SJCRH30 (cell line): ENCODE measurements around the gene MARVELD1. TPM values are rescaled to one million over a fixed set of nuclear protein-coding genes. Genes with fewer than 3 reads are reported as not detected.
"Not testable (repeated sequence)": the region's sequence is repeated elsewhere in the genome, so short reads cannot be mapped to it uniquely, and the experiment has no call there.

Experiments used
- DNase-seq, 2 experiments: peaks; one replicate each; pipeline ENCODE4 v3.0.0-alpha.2; 2015 to 2020
- H3K27ac ChIP-seq: fragments of 250-450 bp; sonication (Bioruptor Pico); 2 replicates; pipeline ENCODE4 v1.5.1; 2020; ENCODE audit warnings: mild to moderate bottlenecking, moderate library complexity
- H3K27me3 ChIP-seq: fragments of 250-450 bp; sonication (Bioruptor Pico); 2 replicates; pipeline ENCODE4 v1.5.1; 2020; ENCODE audit warnings: mild to moderate bottlenecking, moderate library complexity
- H3K36me3 ChIP-seq: fragments of 250-450 bp; sonication (Bioruptor Pico); 2 replicates; pipeline ENCODE4 v1.5.1; 2020; ENCODE audit warnings: mild to moderate bottlenecking, moderate library complexity
- H3K4me1 ChIP-seq: fragments of 250-450 bp; sonication (Bioruptor Pico); 2 replicates; pipeline ENCODE4 v1.5.1; 2020; ENCODE audit warnings: mild to moderate bottlenecking, moderate library complexity
- H3K4me3 ChIP-seq: fragments of 250-450 bp; sonication (Bioruptor Pico); 2 replicates; pipeline ENCODE4 v1.5.1; 2020; ENCODE audit warnings: mild to moderate bottlenecking, moderate library complexity
- H3K9me3 ChIP-seq: fragments of 250-450 bp; sonication (Bioruptor Pico); replicated peaks from 2 replicates; pipeline ENCODE4 v1.5.1; 2020; ENCODE audit warnings: mild to moderate bottlenecking, moderate library complexity
- total RNA-seq: library from RNA; depleted of rRNA; stranded (reverse); fragments of >200 nt; shearing (Covaris generic); gene quantifications from 2 replicates; pipeline ENCODE4 v1.2.3, GENCODE V29; 2014; rRNA removed

MARVELD1 gene
- total RNA-seq, result 29.8 and 30.4 TPM in 2 replicates

DNA sequence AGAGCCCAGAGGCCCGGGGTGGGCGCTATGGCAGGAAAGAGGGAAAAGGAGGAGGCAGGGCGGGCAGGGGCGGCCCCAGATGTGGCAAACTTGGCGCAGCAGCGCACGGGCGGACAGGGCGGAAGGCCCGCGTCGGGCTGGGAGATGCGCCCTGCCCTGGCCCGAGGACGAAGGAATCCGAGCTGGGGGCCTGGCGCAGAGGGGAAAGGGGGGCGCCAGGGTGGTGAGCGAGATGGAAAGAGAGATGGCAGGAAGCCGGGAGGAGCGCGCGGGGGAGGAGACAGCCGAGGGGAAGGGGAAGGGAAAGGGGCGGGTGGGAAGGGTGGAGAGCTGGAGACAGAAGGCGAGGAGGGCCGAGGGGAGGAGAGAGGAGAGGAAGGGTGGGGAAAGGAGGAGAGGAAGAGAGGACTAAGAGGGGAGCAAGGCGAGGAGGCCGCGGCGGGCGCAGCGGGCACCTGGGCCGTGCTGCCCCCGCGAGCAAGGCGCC lies at the start of gene MARVELD1:
MARVELD1 (plus strand) TSS at position 392 of the 487 bp plus-strand sequence. CDS start 147 bp downstream, outside the sequence.
- no peaks in the 10 kb centered on the region; the same call in 1 of the 2 replicates for H3K36me3 ChIP-seq
- H3K4me3 ChIP-seq, result peak within 1 kb of the TSS; percentile 70
- peak; percentile 88 to 91 for DNase-seq
- H3K9me3 ChIP-seq, result no peaks in the 10 kb centered on the region
- H3K27me3 ChIP-seq, result no peaks in the 10 kb centered on the region
- H3K27ac ChIP-seq, result peak within 1 kb of the TSS; percentile 76
- peaks cover 17% of the 10 kb centered on the region for H3K4me1 ChIP-seq

DNA sequence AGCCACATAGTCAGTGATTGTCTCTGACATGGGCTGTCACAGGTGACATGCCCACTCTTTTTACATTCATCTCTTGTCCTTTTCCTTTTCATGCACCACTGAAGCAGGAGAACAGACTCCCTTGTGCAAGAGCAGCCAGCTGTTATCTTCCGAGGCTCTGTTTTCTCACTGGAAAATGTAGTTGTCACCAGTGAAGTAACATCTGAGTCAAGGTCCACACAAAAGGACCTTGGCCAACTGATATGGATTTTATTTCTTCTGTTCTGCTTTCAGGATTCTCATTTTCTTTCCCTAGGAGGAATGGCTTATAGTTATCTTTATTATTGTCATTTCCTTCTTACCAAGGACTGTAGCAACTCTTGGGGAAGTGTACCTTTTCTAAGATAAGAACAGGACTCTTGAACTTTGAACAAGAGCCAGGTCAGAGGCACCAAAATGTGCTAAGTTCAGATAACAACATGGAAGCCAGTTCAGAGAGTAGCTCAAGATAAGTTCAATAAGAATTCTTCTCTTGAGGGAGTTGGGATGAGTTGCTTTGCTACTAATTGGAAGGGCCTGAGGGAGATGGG lies 49.2 kb upstream of the MARVELD1 start:
- H3K36me3 ChIP-seq, result peaks cover 23% of the 10 kb centered on the region
- H3K4me1 ChIP-seq, result no peaks in the 10 kb centered on the region
- DNase-seq, result no peak
- H3K9me3 ChIP-seq, result no peaks in the 10 kb centered on the region
- no peaks in the 10 kb centered on the region for H3K27me3 ChIP-seq
- no peak overlapping the region for H3K4me3 ChIP-seq
- H3K27ac ChIP-seq, result no peak overlapping the region

DNA sequence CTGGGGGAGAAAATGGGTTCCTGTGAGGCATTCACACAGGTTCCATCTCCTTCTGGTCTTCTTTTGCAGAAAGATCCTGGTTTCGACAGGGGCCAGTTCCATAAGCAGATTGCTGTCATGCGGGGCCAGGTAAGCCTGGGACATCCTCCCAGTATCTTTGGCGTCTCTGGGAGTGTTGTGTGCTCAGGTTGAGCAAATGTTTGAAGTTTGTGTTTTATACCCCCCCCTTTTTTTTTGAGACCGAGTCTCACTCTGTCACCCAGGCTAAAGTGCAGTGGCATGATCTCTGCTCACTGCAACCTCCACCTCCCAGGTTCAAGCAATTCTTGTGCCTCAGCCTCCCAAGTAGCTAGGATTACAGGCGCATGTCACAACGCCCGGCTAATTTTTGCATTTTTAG lies 46.5 kb upstream of the MARVELD1 start:
- no peak for DNase-seq
- Histone ChIP-seq H3K27me3 (no peaks in the 10 kb centered on the region), H3K27ac (no peak overlapping the region), H3K9me3 (no peaks in the 10 kb centered on the region), H3K4me1 (no peaks in the 10 kb centered on the region), H3K36me3 (peaks cover 25% of the 10 kb centered on the region), H3K4me3 (no peak overlapping the region)

DNA sequence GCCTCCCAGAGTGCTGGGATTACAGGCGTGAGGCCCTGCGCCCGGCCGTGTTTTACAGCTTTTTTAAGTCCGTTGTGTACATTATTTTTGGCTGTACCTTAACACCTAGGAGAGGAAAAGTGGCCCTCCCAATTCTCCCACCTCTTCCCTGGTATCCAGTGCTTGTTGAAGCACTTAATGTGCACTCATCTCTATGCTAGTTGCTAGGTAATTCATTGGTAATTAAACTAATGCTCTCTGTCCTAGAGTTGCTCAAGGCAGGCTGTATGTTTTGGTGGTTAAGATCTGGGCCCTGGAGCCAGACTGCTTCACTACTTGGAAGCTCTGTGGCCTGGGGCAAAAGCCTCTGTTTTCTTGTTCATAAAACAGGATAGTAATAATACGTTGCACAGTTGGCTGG lies 46.1 kb upstream of the MARVELD1 start:
- H3K9me3 ChIP-seq, result no peaks in the 10 kb centered on the region
- no peak overlapping the region for H3K27ac ChIP-seq
- DNase-seq, result no peak
- no peak overlapping the region for H3K4me3 ChIP-seq
- peaks cover 26% of the 10 kb centered on the region for H3K36me3 ChIP-seq
- H3K27me3 ChIP-seq, result no peaks in the 10 kb centered on the region
- H3K4me1 ChIP-seq, result no peaks in the 10 kb centered on the region

DNA sequence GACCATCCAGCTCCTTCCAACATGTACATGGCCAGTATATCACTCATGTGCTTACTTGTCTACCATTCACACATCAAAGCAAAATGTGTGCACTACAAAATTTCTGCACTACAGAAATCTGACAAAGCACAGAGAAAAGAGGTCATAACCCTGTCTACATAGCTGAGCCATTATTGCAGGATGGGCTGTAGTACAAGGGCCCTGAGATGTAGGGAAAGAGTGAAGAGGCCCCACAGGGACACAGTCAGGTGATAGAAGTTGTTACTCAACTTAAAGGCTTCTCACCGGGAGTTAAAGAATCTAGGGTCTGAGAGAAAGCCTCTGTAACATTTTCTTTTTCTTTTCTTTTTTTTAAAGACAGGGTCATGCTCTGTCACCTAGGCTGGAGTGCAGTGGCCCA lies 44.0 kb upstream of the MARVELD1 start:
- peaks cover 31% of the 10 kb centered on the region for H3K36me3 ChIP-seq

DNA sequence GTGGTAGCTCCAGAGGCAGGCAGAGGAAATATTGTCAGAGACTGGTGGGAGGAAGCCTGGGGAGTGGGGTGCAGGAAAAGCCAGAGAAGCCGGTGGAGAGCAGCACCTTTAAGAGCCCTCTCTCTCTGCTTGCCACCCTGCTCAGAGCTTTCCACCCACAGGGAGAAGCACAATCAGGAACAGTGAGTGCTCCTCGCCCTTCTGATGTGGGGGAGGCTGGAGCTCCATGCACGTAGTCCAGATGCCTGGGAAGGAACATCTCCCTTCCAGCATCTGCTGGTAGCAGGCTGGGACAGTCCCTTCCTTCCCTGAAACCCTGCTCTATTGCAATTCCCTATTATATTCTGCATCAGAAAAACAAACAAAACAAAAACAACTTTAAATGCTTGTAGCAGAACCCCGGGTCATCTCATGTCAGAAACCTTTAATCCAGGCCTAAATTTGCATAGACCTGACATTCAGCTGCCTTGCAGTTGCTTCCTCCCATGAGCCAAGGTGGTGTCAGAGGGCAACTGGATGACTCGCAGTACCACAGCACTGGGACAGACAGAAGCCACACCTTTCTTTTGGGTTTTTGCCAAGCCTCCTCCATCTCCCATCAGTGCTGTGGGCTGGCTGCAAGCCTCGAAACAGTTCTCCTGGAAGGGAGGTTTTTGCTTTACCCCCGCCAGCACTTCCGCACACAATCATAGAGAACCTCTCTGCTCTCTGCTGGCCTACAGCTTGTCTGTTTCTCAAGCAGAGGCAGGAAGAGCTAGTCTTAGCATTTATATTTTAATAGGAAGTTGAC lies 39.6 kb upstream of the MARVELD1 start:
- H3K27me3 ChIP-seq, result no peaks in the 10 kb centered on the region
- no peaks in the 10 kb centered on the region for H3K9me3 ChIP-seq
- no peak overlapping the region for H3K4me3 ChIP-seq
- peak; percentile 53 to 58 for DNase-seq
- H3K36me3 ChIP-seq, result peaks cover 38% of the 10 kb centered on the region
- no peak overlapping the region for H3K27ac ChIP-seq
- peaks cover 4% of the 10 kb centered on the region; the same call in 1 of the 2 replicates for H3K4me1 ChIP-seq

More for the DNA sequence above, 44.0 kb upstream of the MARVELD1 start:
- no peak for DNase-seq
- H3K4me1 ChIP-seq, result peaks cover 4% of the 10 kb centered on the region; the same call in 1 of the 2 replicates
- no peak overlapping the region for H3K4me3 ChIP-seq
- H3K27me3 ChIP-seq, result no peaks in the 10 kb centered on the region
- H3K9me3 ChIP-seq, result no peaks in the 10 kb centered on the region
- no peak overlapping the region for H3K27ac ChIP-seq

DNA sequence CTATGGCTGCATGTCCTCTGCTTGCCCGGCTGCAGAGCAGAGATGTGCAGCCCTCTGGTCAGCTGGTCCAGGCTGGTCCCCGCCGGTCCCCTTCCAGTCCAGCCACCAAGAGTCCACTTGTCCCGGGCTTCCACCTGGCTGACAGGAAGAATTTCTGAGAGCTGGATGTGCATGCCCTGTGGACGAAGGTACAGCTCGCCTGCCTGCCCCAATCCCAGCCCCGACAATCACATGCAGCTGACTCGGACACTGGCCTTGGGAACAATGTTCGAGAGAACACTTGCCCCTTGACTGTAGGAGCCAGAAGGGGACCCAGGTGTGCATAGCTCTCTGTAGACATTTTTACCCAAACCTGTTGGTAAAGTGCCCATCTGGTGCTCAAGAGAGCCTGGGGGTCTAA lies 38.3 kb upstream of the MARVELD1 start:
- Histone ChIP-seq H3K4me1 (peaks cover 4% of the 10 kb centered on the region; the same call in 1 of the 2 replicates), H3K27me3 (no peaks in the 10 kb centered on the region), H3K9me3 (no peaks in the 10 kb centered on the region), H3K36me3 (peaks cover 33% of the 10 kb centered on the region), H3K4me3 (no peak overlapping the region), H3K27ac (no peak overlapping the region)
- DNase-seq, result no peak

DNA sequence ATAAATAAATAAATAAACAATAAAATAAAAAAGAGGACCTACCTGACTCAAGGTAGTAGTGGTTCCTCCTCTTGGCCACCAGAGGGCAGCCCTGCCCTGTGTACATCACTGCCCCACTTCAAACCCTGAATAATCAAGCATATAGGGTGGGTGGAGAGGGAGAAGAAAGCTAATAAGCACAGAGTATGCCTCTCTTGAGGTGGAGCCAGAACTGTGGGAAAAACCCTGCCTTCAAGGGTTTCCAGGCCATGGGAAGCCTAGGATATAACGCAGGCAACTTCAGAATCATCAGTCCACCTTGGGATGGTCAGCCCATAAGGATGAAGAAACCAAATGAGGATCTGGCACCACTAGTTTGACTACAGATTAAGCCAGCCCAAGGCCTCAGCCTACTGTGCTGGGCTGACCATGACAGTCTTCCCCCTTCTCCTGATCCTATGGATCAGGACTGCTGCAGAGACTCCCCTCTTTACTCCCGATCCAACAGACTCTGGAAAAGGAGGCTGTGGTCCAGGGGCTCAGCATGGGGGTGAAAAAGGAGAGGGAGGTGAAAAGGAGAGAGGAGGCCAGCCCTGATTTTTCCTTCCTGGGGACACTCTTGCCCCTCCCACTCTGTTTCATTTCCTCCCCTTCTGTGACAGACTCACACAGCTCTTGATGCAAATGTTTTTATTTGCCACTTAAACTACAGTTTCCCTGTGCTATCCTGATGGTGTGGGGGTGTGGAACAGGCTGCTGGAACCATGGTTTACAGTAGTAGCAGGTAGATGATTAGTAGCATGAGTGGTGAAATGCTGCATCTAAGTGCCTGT lies 36.6 kb upstream of the MARVELD1 start:
- Histone ChIP-seq H3K27me3 (no peaks in the 10 kb centered on the region), H3K9me3 (no peaks in the 10 kb centered on the region), H3K4me3 (no peak overlapping the region), H3K4me1 (peaks cover 4% of the 10 kb centered on the region; the same call in 1 of the 2 replicates), H3K27ac (no peak overlapping the region), H3K36me3 (peaks cover 30% of the 10 kb centered on the region)
- peak; percentile 35 to 75 for DNase-seq

DNA sequence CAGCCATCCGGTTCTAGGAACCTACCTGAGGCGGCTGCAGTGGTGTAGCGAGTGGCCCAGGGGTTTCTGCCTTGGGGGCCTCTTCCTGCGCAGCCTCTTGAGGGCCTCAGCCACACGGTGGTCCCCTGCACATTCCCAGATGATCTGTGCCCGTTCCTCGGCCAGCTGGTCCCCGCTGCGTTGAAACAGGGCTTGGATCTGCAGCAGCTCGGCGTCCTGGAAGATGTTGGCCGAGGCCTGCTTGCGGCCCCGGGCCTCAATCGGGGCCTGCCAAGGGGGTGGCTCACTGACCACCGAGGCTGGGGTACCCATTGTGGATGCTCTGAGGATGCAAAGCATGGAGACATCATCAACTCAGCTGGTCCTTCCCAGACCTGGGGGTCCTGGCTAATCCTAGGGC lies 33.9 kb upstream of the MARVELD1 start:
- Histone ChIP-seq H3K4me3 (no peak overlapping the region), H3K27me3 (no peaks in the 10 kb centered on the region), H3K36me3 (peaks cover 17% of the 10 kb centered on the region), H3K4me1 (peaks cover 9% of the 10 kb centered on the region; the same call in 1 of the 2 replicates), H3K9me3 (no peaks in the 10 kb centered on the region), H3K27ac (no peak overlapping the region)
- no peak for DNase-seq

DNA sequence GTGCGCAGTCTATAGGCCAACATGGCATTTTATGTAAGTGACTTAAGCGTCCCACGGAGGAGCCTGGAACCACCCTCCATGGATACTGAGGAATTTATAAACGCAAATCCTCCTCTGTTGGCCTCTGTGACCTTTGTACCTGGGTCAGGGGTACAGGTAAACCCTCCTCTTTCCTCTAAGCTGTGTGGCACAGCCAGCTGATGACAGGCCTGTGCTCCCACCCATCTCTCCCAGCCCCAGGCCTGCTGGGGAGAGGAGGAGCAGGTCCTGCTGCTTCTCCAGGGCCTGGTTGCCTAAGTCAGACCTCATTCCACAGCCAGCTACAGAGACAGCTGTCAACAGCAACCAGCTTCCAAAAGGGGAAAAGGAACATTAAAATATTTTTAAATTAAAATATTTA lies 31.5 kb upstream of the MARVELD1 start:
- no peak overlapping the region for H3K27ac ChIP-seq
- DNase-seq, result no peak

DNA sequence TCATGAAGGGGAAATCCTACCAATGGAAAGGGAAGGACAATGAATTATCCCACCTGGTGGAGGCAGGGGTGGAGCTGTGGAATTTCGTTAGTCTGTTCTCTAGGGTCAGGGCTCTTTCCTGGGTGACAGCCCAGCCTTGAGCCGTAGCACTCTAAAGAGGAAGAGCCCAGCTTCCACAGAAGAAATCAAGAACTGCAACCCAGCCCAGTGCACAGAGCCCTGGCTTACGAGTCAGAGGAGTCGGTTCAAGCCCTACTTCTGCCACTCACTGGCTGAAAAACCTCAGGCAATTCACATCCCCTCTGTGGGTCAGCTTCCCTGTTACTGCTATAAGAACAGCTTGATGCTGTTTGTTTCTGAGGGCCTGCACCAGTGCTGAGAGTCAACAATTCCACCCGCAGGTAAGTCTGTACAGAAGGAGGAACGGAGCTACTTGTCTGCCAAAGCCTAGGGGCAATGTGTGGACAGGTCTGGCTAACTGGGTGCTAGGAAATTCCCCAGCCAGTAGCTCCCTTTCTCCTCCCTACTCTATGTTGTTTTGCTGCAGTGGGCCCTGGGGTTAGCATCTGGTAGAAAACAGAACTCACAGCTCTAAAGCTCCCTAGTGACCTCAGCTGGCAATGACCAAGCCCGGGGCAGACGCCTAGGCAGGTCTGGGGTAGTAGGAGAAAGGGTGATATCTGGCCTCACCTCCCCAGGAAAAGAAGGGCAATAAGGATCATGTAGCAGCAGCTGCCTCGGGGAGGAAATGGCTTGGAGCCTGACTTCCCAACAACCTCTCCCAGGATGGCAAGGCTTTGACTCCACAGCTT lies 29.8 kb upstream of the MARVELD1 start:
- Histone ChIP-seq H3K9me3 (no peaks in the 10 kb centered on the region), H3K4me1 (peaks cover 32% of the 10 kb centered on the region), H3K36me3 (no peaks in the 10 kb centered on the region), H3K27ac (no peak overlapping the region), H3K4me3 (no peak overlapping the region), H3K27me3 (no peaks in the 10 kb centered on the region)
- peak; percentile 79 to 86 for DNase-seq

More for the DNA sequence above, 31.5 kb upstream of the MARVELD1 start:
- Histone ChIP-seq H3K4me1 (peaks cover 22% of the 10 kb centered on the region), H3K9me3 (no peaks in the 10 kb centered on the region), H3K27me3 (no peaks in the 10 kb centered on the region), H3K36me3 (peaks cover 5% of the 10 kb centered on the region; the same call in 1 of the 2 replicates), H3K4me3 (no peak overlapping the region)

DNA sequence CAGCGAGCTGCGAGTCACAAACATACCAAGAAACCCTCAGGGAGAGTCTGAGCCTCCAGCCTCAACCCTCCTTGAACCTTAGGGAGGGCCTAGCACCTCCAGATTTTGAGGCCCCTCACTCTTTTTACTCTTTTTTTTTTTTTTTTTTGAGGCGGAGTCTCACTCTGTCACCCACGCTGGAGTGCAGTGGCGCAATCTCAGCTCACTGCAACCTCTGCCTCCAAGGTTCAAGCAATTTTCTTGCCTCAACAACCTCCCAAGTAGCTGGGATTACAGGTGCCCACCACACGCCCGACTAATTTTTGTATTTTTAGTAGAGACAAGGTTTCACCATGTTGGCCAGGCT lies 29.2 kb upstream of the MARVELD1 start:
- not testable (repeated sequence) for H3K9me3 ChIP-seq, H3K36me3 ChIP-seq, DNase-seq, H3K4me3 ChIP-seq, H3K27me3 ChIP-seq, H3K27ac ChIP-seq
- peaks cover 34% of the 10 kb centered on the region for H3K4me1 ChIP-seq

DNA sequence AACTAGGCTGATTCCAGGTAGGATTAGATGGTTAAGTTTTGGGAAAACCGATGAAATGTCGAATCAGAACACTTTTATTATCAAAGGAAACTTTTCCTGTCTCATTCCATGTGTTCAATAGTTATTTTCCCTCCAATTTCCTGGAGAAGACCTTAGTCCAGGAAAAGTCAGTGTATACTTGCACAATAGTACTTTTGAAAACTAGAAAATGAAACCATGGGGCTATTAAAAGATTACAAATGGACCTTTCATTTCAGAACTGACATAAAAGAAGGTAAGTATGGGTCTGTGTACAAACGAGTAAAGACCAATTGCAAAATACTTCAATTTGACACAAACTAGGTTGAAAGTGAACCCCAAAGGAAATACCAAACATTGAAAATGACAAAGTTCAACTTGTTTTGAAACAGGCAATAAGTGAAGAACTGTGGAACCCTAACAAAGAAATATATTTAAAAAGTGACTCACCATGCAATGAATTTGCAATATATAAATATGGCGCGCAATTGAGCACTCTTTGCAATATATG lies 28.6 kb upstream of the MARVELD1 start:
- Histone ChIP-seq H3K27ac (peak overlapping the region; percentile 1; the same call in 1 of the 2 replicates), H3K36me3 (no peaks in the 10 kb centered on the region), H3K27me3 (no peaks in the 10 kb centered on the region), H3K4me1 (peaks cover 40% of the 10 kb centered on the region), H3K9me3 (no peaks in the 10 kb centered on the region), H3K4me3 (no peak overlapping the region; the same call in 1 of the 2 replicates)
- DNase-seq, result no peak
